Measurements from ENCODE around the gene SIGLEC11.
"Not testable (repeated sequence)": the region's sequence is repeated elsewhere in the genome, so short reads cannot be mapped to it uniquely, and the experiment has no call there.

The SIGLEC11 gene

GRCh38 chr19:49954933-49955332 lies 6.0 kb downstream of the SIGLEC11 start:
- H3K36me3 ChIP-seq (ENCODE audit: control insufficient read depth, insufficient read depth, low read length): no peaks in the 10 kb centered on the region
- H3K4me1 ChIP-seq (ENCODE audit: control insufficient read depth, insufficient read depth, low read length): no peaks in the 10 kb centered on the region
- H3K4me3 ChIP-seq (ENCODE audit: low read length): no peak overlapping the region
- H3K27me3 ChIP-seq (ENCODE audit: control insufficient read depth, insufficient read depth, low read length): no peaks in the 10 kb centered on the region
- H3K9ac ChIP-seq (ENCODE audit: low read length): no peak overlapping the region
- no peak overlapping the region for H3K27ac ChIP-seq (ENCODE audit: low read depth, low read length)

- no peaks in the 10 kb centered on the region for H3K36me3 ChIP-seq (ENCODE audit: control insufficient read depth, insufficient read depth, low read length)
- H3K9ac ChIP-seq (ENCODE audit: low read length): no peak overlapping the region
- no peaks in the 10 kb centered on the region for H3K4me1 ChIP-seq (ENCODE audit: control insufficient read depth, insufficient read depth, low read length)
- H3K27me3 ChIP-seq (ENCODE audit: control insufficient read depth, insufficient read depth, low read length): no peaks in the 10 kb centered on the region
- H3K4me3 ChIP-seq (ENCODE audit: low read length): no peak overlapping the region
- H3K27ac ChIP-seq (ENCODE audit: low read depth, low read length): peak overlapping the region; percentile 8
Measured at GRCh38 chr19:49954092-49954829, 6.7 kb downstream of the SIGLEC11 start.

GRCh38 chr19:49953416-49953815 lies 7.6 kb downstream of the SIGLEC11 start:
- no peak overlapping the region for H3K9ac ChIP-seq (ENCODE audit: low read length)
- no peak overlapping the region for H3K4me3 ChIP-seq (ENCODE audit: low read length)
- no peaks in the 10 kb centered on the region for H3K27me3 ChIP-seq (ENCODE audit: control insufficient read depth, insufficient read depth, low read length)
- no peaks in the 10 kb centered on the region for H3K4me1 ChIP-seq (ENCODE audit: control insufficient read depth, insufficient read depth, low read length)
- no peak overlapping the region for H3K27ac ChIP-seq (ENCODE audit: low read depth, low read length)
- H3K36me3 ChIP-seq (ENCODE audit: control insufficient read depth, insufficient read depth, low read length): no peaks in the 10 kb centered on the region

- H3K4me1 ChIP-seq (ENCODE audit: control insufficient read depth, insufficient read depth, low read length): no peaks in the 10 kb centered on the region
- no peaks in the 10 kb centered on the region for H3K27me3 ChIP-seq (ENCODE audit: control insufficient read depth, insufficient read depth, low read length)
- no peak overlapping the region for H3K27ac ChIP-seq (ENCODE audit: low read depth, low read length)
- H3K36me3 ChIP-seq (ENCODE audit: control insufficient read depth, insufficient read depth, low read length): no peaks in the 10 kb centered on the region
- H3K4me3 ChIP-seq (ENCODE audit: low read length): no peak overlapping the region
- no peak overlapping the region for H3K9ac ChIP-seq (ENCODE audit: low read length)
Measured at GRCh38 chr19:49952906-49953305, 8.1 kb downstream of the SIGLEC11 start.

DNA sequence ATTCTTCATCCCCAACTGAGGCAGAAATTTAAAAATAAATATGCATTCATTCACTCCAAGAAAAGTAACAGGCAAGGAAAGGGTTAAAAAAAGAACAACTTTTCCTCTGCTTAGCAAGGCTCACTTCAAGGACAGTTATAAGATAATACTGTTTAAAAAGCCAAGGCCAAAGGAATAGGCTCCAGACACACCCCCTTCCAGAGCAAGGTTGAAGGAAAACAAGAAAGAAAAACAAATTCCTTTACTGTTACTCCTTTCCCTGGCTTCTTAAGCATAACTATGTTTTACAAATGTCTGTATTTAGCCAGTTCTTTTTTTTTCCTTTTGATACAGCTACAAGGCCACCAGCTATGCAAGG lies 8.5 kb downstream of the SIGLEC11 start:
- Histone ChIP-seq H3K4me3 (ENCODE audit: low read length) (no peak overlapping the region), H3K27me3 (ENCODE audit: control insufficient read depth, insufficient read depth, low read length) (no peaks in the 10 kb centered on the region), H3K4me1 (ENCODE audit: control insufficient read depth, insufficient read depth, low read length) (no peaks in the 10 kb centered on the region), H3K9ac (ENCODE audit: low read length) (no peak overlapping the region), H3K27ac (ENCODE audit: low read depth, low read length) (no peak overlapping the region), H3K36me3 (ENCODE audit: control insufficient read depth, insufficient read depth, low read length) (no peaks in the 10 kb centered on the region)

- Histone ChIP-seq H3K4me1 (ENCODE audit: control insufficient read depth, insufficient read depth, low read length) (no peaks in the 10 kb centered on the region), H3K27me3 (ENCODE audit: control insufficient read depth, insufficient read depth, low read length) (no peaks in the 10 kb centered on the region), H3K4me3 (ENCODE audit: low read length) (no peak overlapping the region), H3K9ac (ENCODE audit: low read length) (no peak overlapping the region), H3K36me3 (ENCODE audit: control insufficient read depth, insufficient read depth, low read length) (no peaks in the 10 kb centered on the region), H3K27ac (ENCODE audit: low read depth, low read length) (no peak overlapping the region)
Measured at GRCh38 chr19:49951806-49952478, 9.0 kb downstream of the SIGLEC11 start.

- Histone ChIP-seq H3K4me1 (ENCODE audit: control insufficient read depth, insufficient read depth, low read length) (no peaks in the 10 kb centered on the region), H3K27ac (ENCODE audit: low read depth, low read length) (no peak overlapping the region), H3K27me3 (ENCODE audit: control insufficient read depth, insufficient read depth, low read length) (no peaks in the 10 kb centered on the region), H3K4me3 (ENCODE audit: low read length) (no peak overlapping the region), H3K9ac (ENCODE audit: low read length) (no peak overlapping the region), H3K36me3 (ENCODE audit: control insufficient read depth, insufficient read depth, low read length) (no peaks in the 10 kb centered on the region)
Measured at GRCh38 chr19:49950956-49951526, 9.9 kb downstream of the SIGLEC11 start.

GRCh38 chr19:49950590-49950948 lies 10.4 kb downstream of the SIGLEC11 start:
- Histone ChIP-seq H3K27ac (ENCODE audit: low read depth, low read length) (no peak overlapping the region), H3K9ac (ENCODE audit: low read length) (no peak overlapping the region), H3K4me3 (ENCODE audit: low read length) (no peak overlapping the region), H3K36me3 (ENCODE audit: control insufficient read depth, insufficient read depth, low read length) (no peaks in the 10 kb centered on the region), H3K4me1 (ENCODE audit: control insufficient read depth, insufficient read depth, low read length) (no peaks in the 10 kb centered on the region), H3K27me3 (ENCODE audit: control insufficient read depth, insufficient read depth, low read length) (no peaks in the 10 kb centered on the region)

DNA sequence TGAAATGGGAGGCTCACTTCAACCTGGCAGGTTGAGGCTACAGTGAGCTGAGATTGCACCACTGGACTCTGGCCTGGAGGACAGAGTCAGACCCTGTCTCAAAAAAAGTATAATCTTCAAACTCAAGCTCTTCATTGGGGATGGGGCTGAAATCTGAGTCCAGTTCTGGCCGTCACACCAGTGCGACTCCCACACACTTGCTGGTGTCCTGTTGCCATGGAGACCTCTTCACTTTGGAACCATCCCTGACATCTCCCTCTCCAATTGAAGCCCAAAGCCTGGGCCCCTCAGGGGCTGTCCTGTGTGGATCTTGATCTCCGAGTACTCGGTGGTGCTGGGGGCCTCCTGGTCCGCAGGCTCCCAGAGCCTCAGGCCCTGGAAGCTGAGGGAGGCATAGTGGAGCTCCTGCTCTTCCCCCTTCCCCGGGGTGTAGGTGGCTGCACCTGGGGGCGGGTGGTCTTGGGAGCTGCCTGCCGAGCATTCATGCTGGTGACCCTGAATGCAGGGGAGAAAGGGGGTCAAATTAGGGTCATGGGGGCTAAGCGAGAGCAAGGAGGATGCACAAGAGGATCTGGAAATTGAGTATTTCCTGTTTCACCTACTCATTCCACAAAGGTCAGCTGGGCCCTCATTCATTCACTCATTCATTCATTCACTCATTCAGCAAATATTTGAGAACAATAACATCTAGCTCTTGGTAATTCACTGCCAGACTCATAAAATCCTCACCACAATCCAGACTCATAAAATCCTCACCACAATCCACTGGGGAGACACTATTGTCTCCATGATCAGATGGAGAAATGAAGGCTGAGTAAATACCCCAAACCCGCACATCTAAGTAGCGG lies 11.0 kb downstream of the SIGLEC11 start:
- H3K4me3 ChIP-seq (ENCODE audit: low read length): no peak overlapping the region
- no peaks in the 10 kb centered on the region for H3K36me3 ChIP-seq (ENCODE audit: control insufficient read depth, insufficient read depth, low read length)
- H3K27ac ChIP-seq (ENCODE audit: low read depth, low read length): no peak overlapping the region
- no peaks in the 10 kb centered on the region for H3K27me3 ChIP-seq (ENCODE audit: control insufficient read depth, insufficient read depth, low read length)
- H3K4me1 ChIP-seq (ENCODE audit: control insufficient read depth, insufficient read depth, low read length): no peaks in the 10 kb centered on the region
- no peak overlapping the region for H3K9ac ChIP-seq (ENCODE audit: low read length)

DNA sequence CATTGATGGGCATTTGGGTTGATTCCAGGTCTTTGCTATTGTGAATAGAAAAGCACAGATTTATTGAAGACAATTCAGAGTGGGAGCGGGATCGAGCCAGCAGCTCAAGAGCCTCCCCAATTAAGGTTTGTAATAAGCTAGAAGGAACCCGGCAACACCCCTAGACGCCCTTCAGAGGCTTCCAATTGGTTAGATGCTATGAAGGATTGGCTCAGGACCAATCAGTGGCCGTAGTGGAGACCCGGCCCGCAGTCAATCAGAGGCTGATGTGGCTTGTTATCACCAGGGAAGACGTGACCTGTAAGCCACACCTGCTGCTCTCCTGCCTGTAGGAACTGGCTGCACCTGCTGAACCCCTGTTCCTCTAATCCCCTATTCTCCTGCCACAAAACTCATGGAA lies 14.6 kb downstream of the SIGLEC11 start:
- no peak overlapping the region for H3K4me3 ChIP-seq (ENCODE audit: low read length)
- no peak overlapping the region for H3K27ac ChIP-seq (ENCODE audit: low read depth, low read length)
- H3K36me3 ChIP-seq (ENCODE audit: control insufficient read depth, insufficient read depth, low read length): no peaks in the 10 kb centered on the region
- no peaks in the 10 kb centered on the region for H3K4me1 ChIP-seq (ENCODE audit: control insufficient read depth, insufficient read depth, low read length)
- H3K9ac ChIP-seq (ENCODE audit: low read length): no peak overlapping the region
- no peaks in the 10 kb centered on the region for H3K27me3 ChIP-seq (ENCODE audit: control insufficient read depth, insufficient read depth, low read length)

- not testable (repeated sequence) for H3K4me3 ChIP-seq (ENCODE audit: low read length); H3K36me3 ChIP-seq (ENCODE audit: control insufficient read depth, insufficient read depth, low read length); H3K27ac ChIP-seq (ENCODE audit: low read depth, low read length); H3K4me1 ChIP-seq (ENCODE audit: control insufficient read depth, insufficient read depth, low read length); H3K9ac ChIP-seq (ENCODE audit: low read length); H3K27me3 ChIP-seq (ENCODE audit: control insufficient read depth, insufficient read depth, low read length)
Measured at GRCh38 chr19:49944567-49944966, 16.4 kb downstream of the SIGLEC11 start.

DNA sequence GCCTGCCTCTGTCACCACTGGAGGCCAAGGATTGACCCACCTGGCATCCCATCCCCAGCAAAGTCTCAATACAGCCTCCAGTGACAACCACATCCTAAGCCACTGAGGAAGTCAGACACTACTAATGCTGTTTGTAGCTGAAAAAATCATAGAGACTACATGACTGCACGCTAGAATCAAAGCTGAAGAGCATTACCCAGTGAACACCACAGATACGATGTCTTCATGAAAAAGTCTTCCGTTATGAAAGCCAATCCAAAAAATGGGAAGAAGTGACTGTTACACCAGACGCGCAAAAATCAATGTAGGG lies 20.5 kb downstream of the SIGLEC11 start:
- no peak overlapping the region for H3K9ac ChIP-seq (ENCODE audit: low read length)
- no peak overlapping the region for H3K4me3 ChIP-seq (ENCODE audit: low read length)
- no peaks in the 10 kb centered on the region for H3K4me1 ChIP-seq (ENCODE audit: control insufficient read depth, insufficient read depth, low read length)
- H3K27me3 ChIP-seq (ENCODE audit: control insufficient read depth, insufficient read depth, low read length): no peaks in the 10 kb centered on the region
- no peaks in the 10 kb centered on the region for H3K36me3 ChIP-seq (ENCODE audit: control insufficient read depth, insufficient read depth, low read length)
- H3K27ac ChIP-seq (ENCODE audit: low read depth, low read length): no peak overlapping the region
